GM23248 (cell line): ENCODE measurements around the gene CD109.

Experiments used
- EZH2 ChIP-seq: fragments of 200-600 bp; sonication (generic); IDR thresholded peaks from 2 replicates; pipeline ENCODE4 v1.6.1; 2018; ENCODE audit warnings: antibody characterized with exemption, mild to moderate bottlenecking; ENCODE audit not compliant: insufficient read depth, poor library complexity, severe bottlenecking
- EZH2phosphoT487 ChIP-seq: fragments of 200-600 bp; sonication (generic); IDR thresholded peaks from 2 replicates; pipeline ENCODE4 v1.6.1; 2018; ENCODE audit warnings: antibody characterized with exemption, moderate library complexity, mild to moderate bottlenecking, low read depth; ENCODE audit not compliant: insufficient read depth

- TF ChIP-seq EZH2 = no peak
- no peak for TF ChIP-seq EZH2phosphoT487
Measured at GRCh38 chr6:73790574-73790973, 94.6 kb downstream of the CD109 start.
